NCI-H187 treated with DMSO at 0.1 percent for 48 hours (cell line): ENCODE results near the gene MAGEA1.
A peak's percentile ranks its signal among the peaks of the same experiment; 100 is the strongest.
"Not testable (repeated sequence)": the region's sequence is repeated elsewhere in the genome, so short reads cannot be mapped to it uniquely, and the experiment has no call there.

Experiments
- DNase-seq: peaks from one replicate; lab custom pipeline; 2025; lab: John Stamatoyannopoulos, UW

The MAGEA1 gene

GRCh38 chrX:153179131-153179530 is at the start of gene MAGEA1:
TSS of gene MAGEA1 (plus strand) at chrX:153179284. CDS start at chrX:153182390, 3,106 bp downstream.
- DNase-seq: no peak

GRCh38 chrX:153132924-153133323 is 46.2 kb upstream of the MAGEA1 start:
- not testable (repeated sequence) for DNase-seq

GRCh38 chrX:153139074-153139473 is 40.0 kb upstream of the MAGEA1 start:
- not testable (repeated sequence) for DNase-seq

GRCh38 chrX:153146288-153146687 is 32.8 kb upstream of the MAGEA1 start:
- not testable (repeated sequence) for DNase-seq

- no peak for DNase-seq
Measured at GRCh38 chrX:153153516-153153915, 25.6 kb upstream of the MAGEA1 start.

GRCh38 chrX:153157450-153157849 is 21.6 kb upstream of the MAGEA1 start:
- no peak for DNase-seq

- DNase-seq: no peak
Measured at GRCh38 chrX:153158319-153158718, 20.8 kb upstream of the MAGEA1 start.

GRCh38 chrX:153161952-153162351 is 17.1 kb upstream of the MAGEA1 start:
- no peak for DNase-seq

- DNase-seq: no peak
Measured at GRCh38 chrX:153164733-153165132, 14.4 kb upstream of the MAGEA1 start.

GRCh38 chrX:153168423-153168822 is 10.7 kb upstream of the MAGEA1 start:
- not testable (repeated sequence) for DNase-seq

GRCh38 chrX:153181822-153182221 is 2.7 kb downstream of the MAGEA1 start:
- DNase-seq: no peak

GRCh38 chrX:153184787-153185186 is 5.7 kb downstream of the MAGEA1 start:
- DNase-seq: no peak

- no peak for DNase-seq
Measured at GRCh38 chrX:153190381-153190780, 11.3 kb downstream of the MAGEA1 start.

- DNase-seq: no peak
Measured at GRCh38 chrX:153200462-153200861, 21.4 kb downstream of the MAGEA1 start.

GRCh38 chrX:153206425-153207046 is 27.5 kb downstream of the MAGEA1 start:
- DNase-seq: no peak

- DNase-seq: no peak
Measured at GRCh38 chrX:153209347-153209746, 30.3 kb downstream of the MAGEA1 start.

GRCh38 chrX:153214934-153215333 is 35.9 kb downstream of the MAGEA1 start:
- DNase-seq: no peak

- DNase-seq: no peak
Measured at GRCh38 chrX:153216926-153217325, 37.8 kb downstream of the MAGEA1 start.

GRCh38 chrX:153225438-153226098 is 46.5 kb downstream of the MAGEA1 start:
- DNase-seq: no peak

GRCh38 chrX:153226344-153227185 is 47.5 kb downstream of the MAGEA1 start:
- DNase-seq: peak; percentile 16
